GM21529 (cell line): Measurements from ENCODE around the gene ITGB6.

Experiments
- ATAC-seq: cut with Tn5 transposase; IDR thresholded peaks from one replicate; pipeline ENCODE4 v1.9.1; 2021; ENCODE audit not compliant: unreplicated experiment

ITGB6 gene

DNA sequence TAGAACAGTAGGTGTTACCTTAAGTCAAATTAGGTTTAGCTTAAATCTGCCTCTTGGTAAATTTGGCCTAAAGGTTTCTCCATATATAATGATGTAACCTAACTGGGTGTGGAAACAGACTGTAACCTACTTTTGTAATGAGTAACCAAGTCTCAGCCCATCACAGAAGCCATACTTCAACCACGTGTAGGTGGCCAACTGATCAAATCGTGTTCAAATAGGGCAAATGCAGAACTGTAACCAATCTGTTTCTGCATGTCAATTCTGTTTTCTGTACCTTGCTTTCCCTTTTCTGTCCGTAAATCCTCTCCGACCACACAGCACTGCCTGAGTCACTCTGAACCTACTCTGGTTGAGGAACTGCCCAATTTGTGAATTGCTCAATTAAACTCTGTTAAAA is 103.7 kb downstream of the ITGB6 start:
- ATAC-seq, result peak; percentile 49

DNA sequence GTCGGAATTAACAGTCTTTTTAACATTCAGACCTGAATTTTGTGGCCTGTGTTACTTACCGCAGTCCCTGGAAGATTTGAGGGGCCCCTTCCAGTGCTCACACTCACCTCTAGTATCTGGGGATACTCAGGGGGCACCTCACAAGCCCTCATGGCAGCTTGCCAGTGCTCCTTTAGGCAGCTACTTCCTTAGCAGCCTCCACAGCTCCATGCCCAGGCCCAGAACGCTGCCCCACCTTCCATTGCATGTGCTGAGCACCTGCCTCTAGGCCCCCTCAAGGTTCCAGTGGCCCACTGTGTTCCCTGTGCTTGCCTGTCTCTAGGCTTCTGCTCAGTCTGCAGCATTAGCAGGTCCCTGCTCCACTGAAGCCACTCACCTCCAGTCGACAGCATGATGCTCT is 107.6 kb downstream of the ITGB6 start:
- ATAC-seq, result no peak

DNA sequence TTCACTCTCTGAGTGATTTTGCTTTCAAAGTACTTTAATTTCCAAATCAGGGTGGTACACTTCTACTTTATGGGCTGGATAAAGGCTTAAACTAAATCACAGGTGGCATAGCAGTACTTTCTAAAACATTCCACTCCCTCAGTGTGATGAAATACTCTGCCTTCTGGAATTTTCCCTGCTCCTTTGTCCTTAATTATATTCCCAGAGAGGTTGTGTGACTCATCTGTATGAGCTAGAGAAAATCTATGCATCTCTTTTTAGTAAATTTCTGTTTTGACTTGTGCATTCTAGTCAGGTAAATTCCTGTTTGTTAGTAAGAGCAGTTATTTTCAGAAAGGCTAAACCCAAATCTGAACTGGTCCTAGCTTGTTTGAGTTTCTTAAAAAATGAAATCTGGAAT is 108.7 kb downstream of the ITGB6 start:
- no peak for ATAC-seq

DNA sequence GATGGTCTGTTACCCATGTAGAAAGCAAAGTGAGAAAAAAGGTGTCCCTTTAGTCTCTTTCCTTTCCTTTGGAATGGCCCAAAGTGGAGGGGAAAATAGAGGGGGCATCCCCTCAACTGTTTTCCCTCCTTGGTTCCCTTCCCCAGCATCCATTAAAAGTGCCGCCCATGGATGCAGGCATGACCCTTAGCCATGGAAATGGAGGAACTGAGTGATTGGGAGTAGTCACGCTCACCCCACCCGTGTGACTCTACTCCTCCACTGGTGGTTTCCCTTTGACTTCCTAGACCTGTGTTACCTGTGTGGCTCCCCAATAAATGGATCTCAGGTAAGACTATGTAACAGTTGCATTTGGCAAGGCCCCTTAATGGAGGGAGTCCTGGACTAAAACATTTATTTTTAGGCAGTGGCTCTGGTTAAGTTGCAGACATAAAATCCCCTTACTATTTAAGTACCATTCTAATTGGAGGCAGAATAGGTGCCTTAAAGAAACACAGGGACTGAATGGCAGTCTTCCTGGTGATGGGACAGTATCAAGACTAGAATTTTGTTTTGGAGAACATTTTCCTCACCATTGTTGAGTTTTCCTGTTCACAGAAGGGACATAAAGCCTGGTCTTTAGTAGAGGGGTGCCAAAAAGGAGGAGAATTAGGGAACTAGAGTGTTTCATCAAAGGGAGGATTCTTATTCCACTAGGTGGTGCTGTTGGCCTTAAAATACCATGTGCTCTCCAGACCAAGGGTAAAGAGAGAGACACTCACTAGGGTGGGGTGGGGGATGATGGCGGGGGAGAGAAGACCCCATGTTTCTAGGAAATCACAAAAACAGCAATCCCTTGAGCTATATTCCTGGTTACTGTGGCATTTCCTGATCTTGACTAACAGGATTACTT is 112.0 kb downstream of the ITGB6 start:
- ATAC-seq, result no peak

- no peak for ATAC-seq
Measured at GRCh38 chr2:160085662-160086061, 114.4 kb downstream of the ITGB6 start.

DNA sequence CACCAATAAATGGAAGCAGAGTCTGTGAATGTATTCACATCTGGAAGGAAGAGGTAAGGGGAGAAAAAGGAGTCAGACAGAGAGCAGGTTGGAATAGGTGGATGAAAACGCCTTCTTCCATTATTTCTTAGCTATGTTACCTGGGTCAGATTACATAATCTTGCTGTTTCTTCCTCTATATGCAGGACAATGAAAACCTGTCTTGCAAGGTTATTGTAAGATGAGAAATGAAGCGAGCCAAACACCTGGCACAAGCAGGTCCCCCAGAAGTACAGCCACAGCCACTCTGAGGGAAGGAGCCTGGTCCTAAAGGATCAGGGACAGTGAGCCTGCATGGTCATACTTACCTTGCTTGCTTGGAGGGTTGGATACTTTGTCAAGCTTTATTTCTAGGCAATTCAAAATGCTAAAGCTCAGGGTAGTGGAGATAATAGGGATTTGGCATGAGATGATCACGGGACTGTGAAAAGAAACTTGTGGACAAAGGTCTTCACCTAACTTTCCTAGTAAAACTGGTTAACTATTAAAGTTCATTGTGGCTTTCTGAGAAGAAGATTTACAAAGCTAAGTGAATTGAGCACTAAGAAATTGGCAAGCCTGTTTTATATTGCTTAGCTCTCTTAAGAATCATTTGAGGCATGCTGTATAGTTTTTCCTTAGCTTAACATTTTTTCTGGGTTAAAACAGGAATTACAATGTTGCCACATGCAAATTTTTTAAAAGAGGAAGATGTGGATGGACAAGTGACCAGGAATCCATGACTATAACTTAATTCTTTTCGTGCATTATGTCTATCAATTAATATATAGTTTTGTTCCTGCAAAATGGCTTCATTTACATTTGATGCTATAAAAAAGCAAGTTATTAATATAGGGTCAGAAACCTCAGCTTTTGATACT is 121.9 kb downstream of the ITGB6 start:
- ATAC-seq, result no peak

GRCh38 chr2:160076914-160077313 is 123.2 kb downstream of the ITGB6 start:
- ATAC-seq, result peak; percentile 69

- no peak for ATAC-seq
Measured at GRCh38 chr2:160076241-160076640, 123.8 kb downstream of the ITGB6 start.

GRCh38 chr2:160075171-160075570 is 124.9 kb downstream of the ITGB6 start:
- ATAC-seq, result no peak

- ATAC-seq, result no peak
Measured at GRCh38 chr2:160073284-160073888, 126.7 kb downstream of the ITGB6 start.

DNA sequence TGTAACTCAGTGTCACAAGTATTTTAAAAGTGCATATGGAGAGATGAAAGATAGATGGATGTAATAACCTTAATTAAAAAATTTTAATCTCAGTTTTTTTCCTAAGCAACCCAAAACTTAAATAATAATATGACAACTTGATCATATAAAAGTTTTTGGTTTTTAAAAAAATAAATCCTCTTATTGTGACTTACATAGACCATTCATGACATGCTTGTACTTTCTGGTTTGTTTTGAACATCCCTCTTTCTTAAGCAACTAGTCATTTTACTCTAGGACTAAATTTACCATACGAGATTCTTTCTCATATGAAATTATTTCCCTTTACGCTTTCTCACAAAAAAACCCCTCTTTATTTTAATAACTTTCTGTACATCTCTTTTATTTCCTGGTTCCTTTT is 131.2 kb downstream of the ITGB6 start:
- no peak for ATAC-seq

DNA sequence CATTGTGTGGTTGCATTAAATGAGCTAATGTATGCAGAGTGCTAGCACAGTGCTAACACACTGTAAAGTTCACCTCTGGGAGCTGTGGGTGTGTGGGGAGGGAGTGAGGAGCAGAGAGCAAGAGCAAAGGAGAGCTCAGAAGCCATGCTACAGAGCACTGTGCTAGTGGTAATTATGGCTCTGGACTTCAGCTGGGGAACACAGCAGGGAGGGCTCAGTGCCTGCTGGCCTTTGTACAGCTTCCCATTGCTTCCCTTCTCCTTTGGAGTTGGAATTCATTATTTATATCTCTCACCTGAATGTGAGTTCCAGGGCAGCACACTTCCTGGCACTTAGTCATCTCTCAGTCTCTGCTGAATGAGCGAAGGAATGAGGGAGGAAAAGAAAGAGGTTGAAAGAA is 135.2 kb downstream of the ITGB6 start:
- no peak for ATAC-seq

- ATAC-seq, result no peak
Measured at GRCh38 chr2:160063879-160064612, 136.0 kb downstream of the ITGB6 start.

DNA sequence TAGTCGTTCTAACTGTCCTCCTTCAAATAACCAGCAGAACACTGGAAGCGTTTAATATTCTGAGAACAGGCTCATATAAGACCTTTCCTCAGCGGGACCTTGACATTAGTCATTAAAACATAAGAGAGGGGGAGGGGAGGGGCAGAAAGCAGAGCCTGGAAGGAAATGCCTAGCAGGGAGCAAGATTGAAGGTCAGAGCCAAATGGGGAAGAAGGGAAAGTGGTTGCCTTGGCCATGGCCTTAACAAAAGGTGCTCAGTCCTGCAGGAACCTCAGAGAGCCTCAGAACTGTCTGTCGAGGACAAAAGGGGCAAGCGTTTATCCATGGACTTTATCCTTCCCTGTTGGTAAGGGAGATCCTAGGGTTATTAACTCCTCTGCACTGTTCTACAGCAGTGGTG is 136.8 kb downstream of the ITGB6 start:
- no peak for ATAC-seq

- ATAC-seq, result no peak
Measured at GRCh38 chr2:160062292-160063005, 137.6 kb downstream of the ITGB6 start, which contains the start of gene PLA2R1. PLA2R1 (minus strand) TSS chr2:160062615; CDS start chr2:160062403, 212 bp downstream.

DNA sequence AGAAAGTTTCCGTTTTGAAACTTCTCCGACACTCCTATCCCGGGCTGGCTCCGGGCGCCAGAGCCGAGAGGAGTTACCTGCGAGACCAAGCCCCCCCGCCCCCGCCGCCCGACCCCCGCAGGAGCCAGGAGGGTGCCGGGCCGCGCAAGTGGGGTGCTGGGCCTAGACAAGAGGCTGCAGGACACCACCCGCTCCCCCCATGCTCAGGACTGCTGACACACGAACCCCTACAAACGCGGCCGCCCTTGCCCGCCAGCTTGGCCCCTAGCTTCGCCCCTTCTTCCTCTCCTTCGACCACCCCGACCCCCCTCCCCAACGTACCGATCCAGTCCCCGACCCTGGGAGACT is 138.2 kb downstream of the ITGB6 start:
- ATAC-seq, result no peak

DNA sequence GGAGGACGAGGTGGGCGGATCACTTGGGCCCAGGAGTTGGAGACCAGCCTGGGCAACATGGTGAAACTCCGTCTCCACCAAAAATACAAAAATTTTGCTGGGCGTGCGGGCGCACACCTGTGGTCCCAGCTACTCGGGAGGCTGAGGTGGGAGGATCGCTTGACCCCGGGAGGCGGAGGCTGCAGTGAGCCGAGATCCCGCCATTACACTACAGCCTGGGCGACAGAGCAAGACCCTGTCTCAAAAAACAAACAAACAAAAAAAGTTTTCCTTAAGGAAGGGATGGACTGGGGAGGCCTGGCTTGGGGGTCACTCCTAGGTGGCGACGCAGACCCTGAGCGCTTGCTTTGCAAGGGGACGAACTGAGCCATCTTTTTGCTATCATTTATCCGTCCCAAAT is 138.5 kb downstream of the ITGB6 start:
- no peak for ATAC-seq

DNA sequence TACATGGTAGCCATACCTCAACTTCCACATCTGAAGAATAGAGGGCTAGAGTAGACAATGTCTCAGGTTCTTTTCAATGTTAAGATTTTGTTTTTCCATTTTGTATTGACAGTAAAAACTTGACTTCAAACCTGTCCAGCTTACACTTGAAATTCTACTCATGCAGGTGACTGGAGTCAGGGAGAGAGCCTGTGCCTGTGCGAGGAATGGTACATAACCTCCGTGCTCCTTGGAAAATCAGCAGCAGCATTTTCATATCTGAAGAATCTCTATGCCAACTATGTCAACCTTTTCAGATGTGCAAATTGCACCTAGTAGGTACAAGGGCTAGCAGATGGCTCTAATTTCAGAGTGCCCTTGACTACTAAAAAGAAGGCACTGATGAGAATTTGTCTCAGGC is 139.8 kb downstream of the ITGB6 start:
- ATAC-seq, result no peak

GRCh38 chr2:160057356-160057755 is 142.7 kb downstream of the ITGB6 start:
- no peak for ATAC-seq

DNA sequence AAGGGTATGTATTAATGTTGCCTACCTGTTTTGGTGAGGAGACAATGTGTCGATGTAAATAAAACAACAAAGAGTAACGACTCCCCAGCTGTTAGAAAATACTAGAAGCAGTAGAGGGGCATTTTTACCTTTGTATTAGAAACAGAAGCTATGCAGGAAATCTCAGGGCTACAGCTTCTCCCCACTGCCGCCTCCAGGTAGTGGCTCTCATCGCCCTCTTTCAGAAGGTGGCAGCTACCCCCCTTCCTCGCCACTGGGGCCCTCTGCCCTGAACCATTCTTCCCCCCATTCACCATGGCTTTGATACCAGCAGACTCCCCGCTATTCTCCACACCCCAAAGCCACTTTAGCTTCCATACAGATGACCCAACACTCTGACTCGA is 144.4 kb downstream of the ITGB6 start:
- no peak for ATAC-seq
